GM18519 (cell line): ENCODE results near the gene GNG3.
"Not testable (repeated sequence)": the region's sequence is repeated elsewhere in the genome, so short reads cannot be mapped to it uniquely, and the experiment has no call there.

ENCODE experiments used
- ATAC-seq: cut with Tn5 transposase; IDR thresholded peaks from one replicate; pipeline ENCODE4 v1.9.1; 2021; ENCODE audit warnings: mild to moderate bottlenecking, moderate library complexity; ENCODE audit not compliant: unreplicated experiment, low FRiP score

Gene GNG3

GRCh38 chr11:62687508-62688396 is 19.7 kb upstream of the GNG3 start:
- ATAC-seq: no peak

GRCh38 chr11:62688491-62688890 is 19.0 kb upstream of the GNG3 start:
- no peak for ATAC-seq

- no peak for ATAC-seq
Measured at GRCh38 chr11:62689421-62690183, 17.9 kb upstream of the GNG3 start, which contains the start of gene LRRN4CL. TSS of gene LRRN4CL (minus strand) at chr11:62689530. CDS start at chr11:62688508, 1,022 bp downstream.

DNA sequence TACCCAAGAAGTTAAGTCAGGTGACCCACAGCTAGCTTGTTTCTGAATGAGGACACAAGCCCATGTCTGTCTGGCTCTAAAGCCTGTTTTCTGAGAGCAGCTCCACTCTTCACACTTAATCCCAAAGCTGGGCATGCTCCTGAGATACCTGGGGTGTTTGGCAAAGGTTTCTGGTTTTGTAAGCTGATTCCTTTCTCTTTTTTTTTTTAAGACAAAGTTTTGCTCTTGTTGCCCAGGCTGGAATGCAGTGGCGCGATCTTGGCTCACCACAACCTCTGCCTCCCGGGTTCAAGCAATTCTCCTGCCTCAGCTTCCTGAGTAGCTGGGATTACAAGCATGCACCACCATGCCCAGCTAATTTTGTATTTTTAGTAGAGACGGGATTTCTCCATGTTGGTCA is 13.9 kb upstream of the GNG3 start:
- ATAC-seq: not testable (repeated sequence)

- no peak for ATAC-seq
Measured at GRCh38 chr11:62694455-62695167, 12.9 kb upstream of the GNG3 start.

DNA sequence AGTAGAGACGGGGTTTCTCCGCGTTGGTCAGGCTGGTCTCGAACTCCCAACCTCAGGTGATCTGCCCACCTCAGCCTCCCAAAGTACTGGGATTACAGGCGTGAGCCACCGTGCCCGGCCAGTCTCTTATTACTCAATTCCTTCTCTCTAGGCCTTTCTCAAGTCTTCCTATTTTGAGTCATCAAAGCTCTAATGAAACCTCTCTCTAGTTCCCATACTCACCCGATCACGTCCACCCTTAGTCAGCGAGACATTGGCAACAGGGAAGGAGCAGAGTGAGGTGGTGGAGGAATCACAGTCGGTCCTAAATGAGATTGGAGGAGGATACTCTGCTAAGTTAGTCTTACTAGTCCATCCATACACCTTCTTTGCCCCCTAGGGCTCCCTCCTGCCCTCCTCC is 5.2 kb upstream of the GNG3 start:
- no peak for ATAC-seq

DNA sequence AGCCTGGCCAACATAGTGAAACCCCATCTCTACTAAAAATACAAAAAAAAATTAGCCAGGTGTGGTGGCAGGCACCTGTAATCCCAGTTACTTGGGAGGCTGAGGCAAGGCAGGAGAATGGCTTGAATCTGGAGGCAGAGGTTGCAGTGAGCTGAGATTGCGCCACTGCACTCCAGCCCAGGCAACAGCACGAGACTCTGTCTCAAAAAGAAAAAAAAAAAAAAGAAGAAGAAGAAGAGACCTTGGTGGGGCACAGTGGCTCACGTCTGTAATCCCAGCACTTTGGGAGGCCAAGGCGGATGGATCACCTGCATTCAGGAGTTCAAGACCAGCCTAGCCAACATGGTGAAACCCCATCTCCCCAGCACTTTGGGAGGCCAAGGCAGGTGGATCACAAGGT is 3.6 kb upstream of the GNG3 start:
- not testable (repeated sequence) for ATAC-seq

- no peak for ATAC-seq
Measured at GRCh38 chr11:62705413-62705812, 2.1 kb upstream of the GNG3 start.

DNA sequence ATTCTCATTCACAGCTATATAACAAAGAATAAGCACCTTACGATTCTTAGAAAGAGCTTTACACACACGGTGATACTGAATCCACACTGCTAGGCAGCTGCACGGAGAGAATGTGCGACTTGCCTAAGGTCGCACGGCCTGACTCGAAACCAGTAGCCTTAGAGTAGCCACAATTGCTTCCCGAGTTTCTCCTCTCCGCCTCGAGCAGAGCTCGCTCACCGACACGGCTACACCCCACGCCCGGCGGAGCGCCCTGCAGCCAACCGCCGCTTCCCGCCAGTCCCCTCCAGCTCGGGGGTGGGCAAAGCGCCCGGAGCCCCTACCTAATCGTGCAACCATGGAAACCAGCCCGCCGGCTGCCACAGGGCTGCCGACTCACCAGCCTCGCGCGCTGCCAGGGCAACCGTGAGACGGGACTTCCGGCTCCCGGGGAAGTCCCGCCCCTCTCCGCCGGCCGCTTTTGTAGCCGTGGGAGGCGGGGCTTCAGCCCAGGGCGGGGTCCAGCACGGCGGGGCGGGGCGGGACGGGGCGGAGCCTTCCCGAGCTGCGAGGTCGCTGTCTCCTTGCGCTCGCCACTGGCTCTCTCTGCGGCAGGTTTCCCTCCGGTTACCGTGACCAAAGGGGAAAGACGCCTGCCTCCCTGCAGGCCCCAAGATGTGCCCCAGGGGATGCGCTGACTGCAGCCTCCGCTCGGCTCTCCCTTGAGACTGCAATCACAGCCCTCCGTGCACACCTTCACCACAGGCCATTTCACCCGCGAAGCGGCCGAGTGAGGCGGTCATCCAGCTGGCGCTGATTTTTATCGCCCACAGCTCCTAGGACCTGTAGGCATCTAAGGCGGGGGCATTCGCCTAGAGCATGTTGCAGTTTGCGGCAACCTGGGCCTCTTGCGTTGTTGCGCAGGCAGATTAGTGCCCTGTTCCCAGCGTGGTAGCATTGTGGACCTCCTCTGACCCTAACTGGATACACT is 1.3 kb upstream of the GNG3 start:
- ATAC-seq: peak; percentile 37

GRCh38 chr11:62706850-62707247 is 627 bp upstream of the GNG3 start:
- ATAC-seq: no peak

GRCh38 chr11:62708392-62708791 is 916 bp downstream of the GNG3 start:
- no peak for ATAC-seq

DNA sequence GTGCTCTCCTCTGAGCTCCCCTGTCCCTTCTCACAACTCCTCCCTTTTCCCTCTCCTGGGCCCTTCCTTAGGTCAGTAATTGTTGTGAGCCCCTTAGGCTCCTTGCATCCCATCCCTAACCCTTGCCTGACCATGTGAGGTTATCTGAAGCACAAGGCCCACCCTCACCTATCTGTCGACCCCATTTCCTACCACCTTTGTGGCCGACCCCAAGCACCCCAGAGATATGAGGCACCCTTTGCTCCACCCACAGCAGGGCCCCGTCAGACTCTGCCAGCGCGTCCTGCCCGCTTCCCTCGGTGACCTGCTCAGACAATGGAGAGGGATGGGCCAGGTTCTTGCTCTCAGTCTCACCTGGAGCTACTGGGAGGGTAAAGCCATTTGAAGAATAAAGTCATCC is 1.3 kb downstream of the GNG3 start:
- no peak for ATAC-seq

GRCh38 chr11:62709247-62710000 is 1.9 kb downstream of the GNG3 start:
- peak; percentile 40 for ATAC-seq

- ATAC-seq: no peak
Measured at GRCh38 chr11:62710001-62710345, 2.5 kb downstream of the GNG3 start.

DNA sequence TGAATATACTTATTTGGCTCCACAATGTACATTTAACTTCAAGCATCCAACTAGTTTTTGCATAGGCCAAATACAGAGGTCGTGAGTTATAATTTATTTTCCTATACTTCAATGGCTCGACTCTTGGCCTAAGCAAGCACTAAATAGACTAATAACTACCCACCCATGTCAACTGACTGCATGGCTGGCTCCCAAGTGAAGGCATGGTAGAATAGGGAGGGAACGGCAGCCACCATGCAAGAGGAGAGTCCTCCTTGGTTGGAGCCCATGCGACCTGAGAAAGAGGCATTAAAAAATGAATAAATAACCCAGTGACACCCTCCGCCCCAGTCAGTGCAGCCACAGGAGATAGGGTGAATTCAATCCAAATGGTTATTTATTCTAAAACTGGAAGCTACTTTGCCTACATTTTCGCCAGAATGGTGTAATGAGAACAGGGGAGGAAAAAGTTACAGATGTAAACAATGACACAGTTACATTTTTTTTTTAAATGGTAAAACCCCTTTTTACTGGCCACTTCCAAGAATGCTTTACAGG is 4.9 kb downstream of the GNG3 start:
- no peak for ATAC-seq

GRCh38 chr11:62712861-62713260 is 5.4 kb downstream of the GNG3 start:
- ATAC-seq: no peak

DNA sequence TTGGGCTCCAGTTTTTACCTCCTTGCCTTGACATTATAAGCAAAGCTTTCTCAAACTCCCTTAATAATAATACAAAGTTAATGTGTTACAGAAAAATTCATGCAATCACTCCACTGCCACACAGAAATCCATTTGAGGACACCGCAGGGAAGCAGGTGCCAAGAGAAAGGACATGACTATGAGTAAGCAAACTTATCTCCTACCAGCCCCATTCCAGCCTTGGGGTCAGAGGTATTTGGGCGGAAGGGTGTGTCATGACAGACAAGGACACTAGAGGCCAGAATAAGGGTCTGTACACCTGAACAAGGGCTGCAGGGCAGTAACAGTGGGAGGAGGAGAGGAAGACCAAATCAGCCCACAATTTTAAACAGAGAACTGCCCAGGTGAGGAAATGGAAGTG is 5.9 kb downstream of the GNG3 start:
- ATAC-seq: no peak

DNA sequence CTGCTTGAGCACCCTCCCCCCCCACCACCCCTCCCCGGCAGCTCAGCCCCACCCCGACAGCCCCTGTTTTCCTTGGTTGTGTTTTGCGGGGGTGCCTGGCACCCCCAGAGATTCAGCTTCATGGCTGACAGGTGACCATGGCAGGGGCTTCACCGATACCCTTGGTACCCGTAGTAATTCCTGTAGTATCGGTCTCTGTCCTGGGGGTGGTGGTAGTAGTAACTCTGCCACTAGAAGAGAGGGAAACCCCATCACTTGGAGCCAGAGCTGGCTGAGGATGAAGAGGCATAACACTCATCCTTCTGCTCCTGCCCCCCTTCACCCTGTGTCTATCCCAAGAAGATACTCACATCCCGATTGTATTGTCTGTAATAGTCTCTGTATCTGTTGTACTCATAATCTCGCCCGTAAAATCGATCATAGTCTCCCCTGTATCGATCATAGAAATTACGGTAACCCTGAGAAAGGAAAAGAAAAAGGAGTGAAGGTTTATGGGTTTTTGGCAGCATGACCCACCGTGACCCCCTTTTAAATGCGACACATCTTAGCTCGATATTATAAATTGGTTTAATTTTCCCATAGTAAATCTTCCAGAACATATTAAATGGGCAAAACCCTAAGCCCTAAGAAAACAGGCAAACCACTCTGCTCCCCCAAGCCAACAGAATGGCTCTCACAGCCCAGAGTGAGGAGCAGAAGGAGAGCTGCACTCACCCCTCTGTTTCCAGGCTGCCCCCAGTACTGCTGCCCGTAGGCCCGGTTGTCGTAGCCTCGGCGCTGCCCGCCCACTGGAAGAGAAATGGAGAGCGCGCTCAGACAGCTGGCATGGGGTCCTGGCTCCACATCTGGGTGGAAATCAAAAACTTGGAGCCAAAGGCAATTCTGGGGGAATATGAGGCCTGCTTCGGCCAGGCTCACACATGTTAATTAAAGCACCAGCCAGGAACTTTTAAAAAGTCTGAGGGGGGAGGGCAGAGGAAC is 8.0 kb downstream of the GNG3 start:
- ATAC-seq: no peak
